Motor neuron (in vitro differentiated cells): Measurements from ENCODE around the gene ZP1. TPM values are rescaled to one million over a fixed set of nuclear protein-coding genes. Genes with fewer than 3 reads are reported as not detected.
"Not testable (repeated sequence)": the region's sequence is repeated elsewhere in the genome, so short reads cannot be mapped to it uniquely, and the experiment has no call there.

Source experiments
- ATAC-seq, 8 experiments: fragments of 200-7000 bp; cut with Tn5 transposase; replicated peaks in 6 of 8; 2 replicates each; pipeline ENCODE4 v1.8.0; 2021; ENCODE audit warnings: mild to moderate bottlenecking in 8 of 8, moderate library complexity in 8 of 8
- H3K27ac ChIP-seq, 2 donors: fragments of 250-450 bp; sonication (Bioruptor Pico); 2 replicates each; pipeline ENCODE4 v1.9.0; 2021; ENCODE audit warnings: antibody characterized with exemption in 2 of 2, mild to moderate bottlenecking in 2 of 2, moderate library complexity in 1 of 2
- H3K4me1 ChIP-seq, 2 donors: fragments of 250-450 bp; sonication (Bioruptor Pico); replicated peaks in 1 of 2; 2 replicates each; pipeline ENCODE4 v1.6.1; 2021; ENCODE audit warnings: antibody characterized with exemption in 2 of 2, mild to moderate bottlenecking in 2 of 2, moderate library complexity in 1 of 2
- H3K4me3 ChIP-seq, 5 donors: fragments of 250-450 bp; sonication (Bioruptor Pico); 2 replicates each; pipeline ENCODE4 v1.9.0; 2021; ENCODE audit warnings: antibody characterized with exemption in 5 of 5, mild to moderate bottlenecking in 5 of 5, moderate library complexity in 4 of 5
- WGBS, 10 experiments: fragments of 450-650 bp; shearing (Covaris generic); methylation state at CpG; one replicate each; pipeline ENCODE4 v1.0.0; 2022; 5-methylcytosine and 5-hydroxymethylcytosine counted together
- in situ Hi-C, 9 experiments: fragments of 400-800 bp; cut with MboI; loops; one replicate each; pipeline ENCODE4 v1.15.0; 2021; ENCODE audit warnings: low sequenced_read_pairs in 9 of 9, low pct_unique_long_range_greater_than_20kb in 2 of 9; ENCODE audit not compliant: unreplicated experiment in 9 of 9
- total RNA-seq, 8 experiments: library from RNA; unstranded; fragments of 300-600 nt; gene quantifications; 2 replicates each; pipeline versions ENCODE4 v1.2.3 to v1.2.4, GENCODE V29; 2022

The ZP1 gene, protein sequence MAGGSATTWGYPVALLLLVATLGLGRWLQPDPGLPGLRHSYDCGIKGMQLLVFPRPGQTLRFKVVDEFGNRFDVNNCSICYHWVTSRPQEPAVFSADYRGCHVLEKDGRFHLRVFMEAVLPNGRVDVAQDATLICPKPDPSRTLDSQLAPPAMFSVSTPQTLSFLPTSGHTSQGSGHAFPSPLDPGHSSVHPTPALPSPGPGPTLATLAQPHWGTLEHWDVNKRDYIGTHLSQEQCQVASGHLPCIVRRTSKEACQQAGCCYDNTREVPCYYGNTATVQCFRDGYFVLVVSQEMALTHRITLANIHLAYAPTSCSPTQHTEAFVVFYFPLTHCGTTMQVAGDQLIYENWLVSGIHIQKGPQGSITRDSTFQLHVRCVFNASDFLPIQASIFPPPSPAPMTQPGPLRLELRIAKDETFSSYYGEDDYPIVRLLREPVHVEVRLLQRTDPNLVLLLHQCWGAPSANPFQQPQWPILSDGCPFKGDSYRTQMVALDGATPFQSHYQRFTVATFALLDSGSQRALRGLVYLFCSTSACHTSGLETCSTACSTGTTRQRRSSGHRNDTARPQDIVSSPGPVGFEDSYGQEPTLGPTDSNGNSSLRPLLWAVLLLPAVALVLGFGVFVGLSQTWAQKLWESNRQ
- total RNA-seq = under 1 TPM in 4 of 8 experiments, not detected in 4; 0.56 to 0.95 (median 0.65) TPM

DNA sequence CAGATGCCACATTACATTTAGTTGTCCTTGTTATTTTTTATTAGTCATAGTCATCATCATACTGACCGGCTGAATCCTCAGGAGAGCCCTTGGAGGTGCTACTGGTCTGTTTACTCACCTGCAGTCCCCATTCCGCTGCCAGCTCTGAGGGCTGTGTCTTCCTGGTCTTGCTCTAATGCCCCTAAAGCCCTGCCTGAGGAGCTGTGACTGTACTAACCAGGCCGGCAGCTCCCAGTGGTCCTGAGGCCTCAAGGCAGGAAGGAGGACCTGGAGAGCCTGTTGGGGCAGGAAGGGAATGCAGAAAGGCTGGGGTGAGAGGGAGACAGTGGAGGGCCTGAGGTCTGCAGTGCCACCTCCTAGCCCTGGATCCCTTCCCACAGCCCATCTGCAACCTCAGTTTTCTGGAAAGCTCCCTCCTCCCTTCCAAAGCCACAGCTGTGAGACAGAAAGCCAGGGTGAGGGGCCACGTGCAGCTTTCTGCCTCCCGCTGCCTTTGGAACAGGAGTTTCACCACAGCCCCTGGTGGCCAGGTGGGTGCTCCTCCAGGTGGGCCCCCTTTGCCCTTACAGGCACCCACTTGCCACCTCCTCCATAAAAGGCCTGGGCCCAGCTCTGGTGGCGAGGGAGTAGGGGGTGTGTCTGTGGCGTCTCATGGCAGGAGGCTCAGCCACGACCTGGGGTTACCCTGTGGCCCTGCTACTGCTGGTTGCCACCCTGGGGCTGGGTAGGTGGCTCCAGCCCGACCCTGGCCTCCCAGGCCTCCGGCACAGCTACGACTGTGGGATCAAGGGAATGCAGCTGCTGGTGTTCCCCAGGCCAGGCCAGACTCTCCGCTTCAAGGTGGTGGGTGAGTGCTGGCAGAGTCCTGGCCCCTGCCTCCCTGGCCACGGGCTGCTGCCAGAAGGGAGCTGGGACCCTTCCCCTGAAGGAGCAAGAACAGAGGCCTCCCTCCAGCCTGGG is at the start of gene ZP1:
TSS of gene ZP1 (plus strand) at position 632 of the 960 bp plus-strand sequence. CDS start at position 652, 20 bp downstream.
- no peak within 1 kb of the TSS for H3K4me3 ChIP-seq
- no peak for ATAC-seq
- 33 to 93% (median 63%) methylated on average over 1 to 3 of the region's 13 CpGs; no CpG with 5 or more reads in 1 of the 10 experiments for WGBS, 10 experiments
- H3K27ac ChIP-seq = no peak within 1 kb of the TSS
- in situ Hi-C loops = no loop called here
- H3K4me1 ChIP-seq = no peaks in the 10 kb centered on the region

- no peaks in the 10 kb centered on the region for H3K4me1 ChIP-seq
- H3K27ac ChIP-seq = no peak overlapping the region
- ATAC-seq = no peak
- 8 to 92% (median 76%) methylated on average over 3 to 4 of the region's 4 CpGs; no CpG with 5 or more reads in 5 of the 10 experiments for WGBS, 10 experiments
- in situ Hi-C loops = no loop called here
- no peak overlapping the region for H3K4me3 ChIP-seq
These were observed 49.3 kb upstream of the ZP1 start for GRCh38 chr11:60818057-60818456.

DNA sequence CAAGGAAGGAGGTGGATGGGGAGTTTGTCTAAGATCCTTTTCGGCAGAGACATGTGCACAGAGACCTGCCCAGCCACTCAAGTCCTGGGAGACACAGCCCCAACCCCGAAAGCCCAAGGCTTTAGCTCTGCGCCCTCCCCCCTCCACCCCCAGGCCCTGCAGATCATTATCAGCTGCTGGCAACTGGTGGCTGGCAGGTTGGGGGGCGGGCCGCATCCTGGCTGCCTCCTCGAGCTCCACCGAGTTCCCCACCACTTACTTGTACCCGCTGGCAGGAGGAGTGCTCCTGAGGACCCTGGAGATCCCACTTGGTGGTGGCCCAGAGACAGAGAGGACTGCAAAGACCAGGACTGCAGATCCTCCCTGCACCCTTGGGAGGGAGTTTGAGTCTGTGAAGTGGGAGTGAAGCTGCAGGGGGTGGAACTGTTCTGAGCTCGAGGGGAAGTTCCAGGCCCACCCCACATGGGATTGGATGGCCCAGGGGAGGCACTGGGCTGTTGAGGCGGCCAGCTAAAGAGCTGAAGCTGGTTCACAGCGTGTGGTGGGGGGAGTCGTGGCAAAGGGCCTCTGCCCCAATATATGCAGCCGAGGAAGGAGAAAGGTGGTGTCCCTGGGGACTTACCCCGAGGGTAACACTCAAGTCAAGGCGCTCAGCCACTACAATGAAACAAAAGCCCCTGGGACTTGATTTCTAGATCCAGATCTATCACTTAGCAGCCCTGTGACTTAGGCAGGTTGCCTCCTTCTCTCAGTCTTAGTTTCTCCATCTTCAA is 45.3 kb upstream of the ZP1 start:
- ATAC-seq = no peak
- Histone ChIP-seq H3K27ac (no peak overlapping the region), H3K4me3 (no peak overlapping the region), H3K4me1 (no peaks in the 10 kb centered on the region)
- in situ Hi-C loops = no loop called here
- WGBS, 10 experiments = 39 to 90% (median 73%) methylated on average over 2 to 7 of the region's 15 CpGs; no CpG with 5 or more reads in 4 of the 10 experiments

GRCh38 chr11:60823745-60824306 is 43.5 kb upstream of the ZP1 start:
- H3K4me3 ChIP-seq, ATAC-seq, H3K27ac ChIP-seq, H3K4me1 ChIP-seq, in situ Hi-C loops: not testable (repeated sequence)
- WGBS, 10 experiments = 59 to 98% (median 83%) methylated on average over 1 to 5 of the region's 5 CpGs; no CpG with 5 or more reads in 5 of the 10 experiments

DNA sequence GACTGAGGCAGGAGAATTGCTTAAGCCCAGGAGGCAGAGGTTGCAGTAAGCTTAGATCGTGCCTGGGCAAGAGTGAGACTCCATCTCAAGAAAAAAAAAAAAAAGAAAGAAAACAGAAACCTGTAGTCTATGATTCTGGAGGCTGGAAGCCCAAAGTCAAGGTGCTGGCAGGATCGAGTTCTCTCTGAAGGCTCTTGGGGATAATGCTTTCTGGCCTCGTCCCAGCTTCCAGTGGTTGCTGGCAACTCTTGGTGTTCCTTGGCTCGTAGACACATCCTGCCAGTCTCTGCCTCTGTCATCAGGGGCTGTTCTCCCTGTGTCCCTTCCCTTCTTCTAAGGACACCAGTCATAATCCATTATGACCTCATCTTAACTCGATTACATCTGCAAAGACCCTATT is 42.2 kb upstream of the ZP1 start:
- WGBS, 10 experiments = 56 to 88% (median 73%) methylated on average over 1 to 5 of the region's 5 CpGs; no CpG with 5 or more reads in 3 of the 10 experiments
- ATAC-seq = no peak
- in situ Hi-C loops = loop anchor here in 4 of 9 experiments (25.0 kb wide), 2 partner anchors 337 to 362 kb away; partner anchors contain the start of gene VPS37C (in 1 of the 4)
- Histone ChIP-seq H3K27ac (no peak overlapping the region), H3K4me1 (no peaks in the 10 kb centered on the region), H3K4me3 (no peak overlapping the region)

- ATAC-seq = no peak
- H3K4me3 ChIP-seq = no peak overlapping the region
- H3K27ac ChIP-seq = no peak overlapping the region
- in situ Hi-C loops = loop anchor here in 4 of 9 experiments (25.0 kb wide), 2 partner anchors 337 to 362 kb away; partner anchors contain the start of gene VPS37C (in 1 of the 4)
- H3K4me1 ChIP-seq = no peaks in the 10 kb centered on the region
- 40 to 90% (median 48%) methylated on average over 1 to 5 of the region's 6 CpGs; no CpG with 5 or more reads in 3 of the 10 experiments for WGBS, 10 experiments
These were observed 41.6 kb upstream of the ZP1 start for GRCh38 chr11:60825790-60826189.

DNA sequence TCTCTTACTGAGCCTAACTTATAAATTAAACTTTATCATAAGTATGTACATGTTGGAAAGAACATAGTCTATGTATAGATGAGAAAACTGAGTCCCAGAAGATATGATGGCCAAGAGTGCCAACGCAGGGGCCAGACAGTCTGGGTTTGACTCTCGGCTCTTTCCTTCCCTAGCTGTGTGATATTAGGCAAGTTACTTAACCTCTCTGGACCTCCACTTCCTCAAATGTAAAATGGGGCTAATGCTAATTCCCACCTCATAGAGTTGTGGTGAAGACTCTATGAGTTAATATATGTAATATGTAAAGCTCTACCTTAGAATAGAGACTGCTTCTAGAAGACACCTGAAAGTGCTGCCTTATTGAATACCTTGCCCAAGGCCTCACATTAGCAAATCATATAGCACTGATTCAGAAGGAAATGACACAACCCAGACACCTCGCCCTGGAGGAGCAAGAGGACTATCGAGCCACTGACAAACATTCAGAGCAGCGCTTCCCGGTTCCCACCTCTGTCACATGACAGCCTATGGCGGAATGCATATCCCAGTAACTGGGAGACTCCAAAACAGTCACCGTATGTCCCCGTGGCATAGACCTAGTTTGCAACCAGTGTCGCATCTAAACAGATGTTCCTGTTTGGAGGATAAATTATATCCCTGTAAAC is 36.7 kb upstream of the ZP1 start:
- peak in 5 of 8 experiments; percentile 25 to 90 (median 73) for ATAC-seq
- Histone ChIP-seq H3K4me3 (peak overlapping the region in 2 of 5 donors; percentile 12 to 16), H3K27ac (no peak overlapping the region), H3K4me1 (no peaks in the 10 kb centered on the region)
- in situ Hi-C loops = loop anchor here in 4 of 9 experiments (10.0 to 25.0 kb wide), 4 partner anchors 64 to 357 kb away; partner anchors contain the start of gene VPS37C (in 1 of the 4)
- WGBS, 10 experiments = 0 to 100% (median 39%) methylated on average over 1 to 9 of the region's 10 CpGs; no CpG with 5 or more reads in 1 of the 10 experiments

- Histone ChIP-seq H3K4me1 (no peaks in the 10 kb centered on the region), H3K27ac (no peak overlapping the region), H3K4me3 (peak overlapping the region in 2 of 5 donors; percentile 12 to 16)
- in situ Hi-C loops = loop anchor here in 4 of 9 experiments (10.0 to 25.0 kb wide), 4 partner anchors 64 to 356 kb away; partner anchors contain the start of gene VPS37C (in 1 of the 4)
- 10 to 92% (median 50%) methylated on average over 1 to 4 of the region's 8 CpGs; no CpG with 5 or more reads in 5 of the 10 experiments for WGBS, 10 experiments
- peak; percentile 75 to 98 (median 93) for ATAC-seq
These were observed 36.2 kb upstream of the ZP1 start for GRCh38 chr11:60831143-60831500.

- no peak for ATAC-seq
These were observed 35.8 kb upstream of the ZP1 start for GRCh38 chr11:60831501-60832079.

DNA sequence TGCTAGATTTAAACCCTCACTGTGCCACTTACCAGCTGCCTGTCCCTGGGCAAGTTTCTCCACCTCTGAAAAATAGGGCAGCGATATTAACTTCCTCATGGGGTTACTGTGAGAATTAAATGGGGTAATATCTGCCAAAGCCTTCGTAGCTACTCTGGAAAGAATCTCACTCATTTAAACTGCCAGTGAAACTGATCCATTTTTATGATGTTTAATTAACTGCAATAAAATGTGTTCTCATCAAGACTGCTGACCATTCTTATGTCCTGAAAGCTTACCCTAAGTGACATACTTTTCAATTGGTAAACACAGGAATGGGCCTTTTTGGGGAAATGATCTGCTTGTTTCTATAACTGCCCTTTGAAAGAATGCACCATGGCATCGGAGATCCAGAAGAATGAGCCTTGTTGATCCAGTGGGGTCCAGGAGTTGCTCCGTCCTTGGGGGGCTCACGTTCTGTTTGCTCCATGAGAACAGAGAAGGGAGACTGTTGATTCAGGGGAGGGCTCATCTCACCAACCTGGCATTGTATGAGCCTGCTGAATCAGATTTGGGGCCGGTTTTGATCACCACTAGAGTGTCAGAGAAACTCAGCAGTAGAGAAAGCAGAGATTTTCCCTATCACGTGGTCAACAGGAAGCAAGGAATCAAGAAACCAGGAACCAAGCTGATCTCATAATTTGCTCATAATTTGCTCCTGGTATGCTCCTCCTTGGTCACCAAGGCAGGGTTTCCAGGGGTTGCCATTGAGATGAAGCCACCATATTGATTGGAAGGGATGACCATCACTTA is 32.4 kb upstream of the ZP1 start:
- WGBS, 10 experiments = 17 to 83% (median 47%) methylated on average over 1 to 7 of the region's 7 CpGs; no CpG with 5 or more reads in 1 of the 10 experiments
- Histone ChIP-seq H3K4me1 (no peaks in the 10 kb centered on the region), H3K4me3 (no peak overlapping the region), H3K27ac (no peak overlapping the region)
- in situ Hi-C loops = loop anchor here in 4 of 9 experiments (10.0 to 25.0 kb wide), 4 partner anchors 60 to 352 kb away; partner anchors contain the start of gene VPS37C (in 1 of the 4)
- ATAC-seq = peak in 2 of 8 experiments; percentile 8 to 75

More at GRCh38 chr11:60831501-60832079, 35.8 kb upstream of the ZP1 start:
- Histone ChIP-seq H3K27ac (no peak overlapping the region), H3K4me1 (no peaks in the 10 kb centered on the region), H3K4me3 (no peak overlapping the region)
- in situ Hi-C loops = loop anchor here in 4 of 9 experiments (10.0 to 25.0 kb wide), 4 partner anchors 63 to 356 kb away; partner anchors contain the start of gene VPS37C (in 1 of the 4)
- 0 to 90% (median 46%) methylated on average over 2 to 6 of the region's 7 CpGs; no CpG with 5 or more reads in 1 of the 10 experiments for WGBS, 10 experiments
